ENCODE measurements around the gene MKS1. TPM values are rescaled to one million over a fixed set of nuclear protein-coding genes. Genes with fewer than 3 reads are reported as not detected.

The MKS1 gene
- total RNA-seq (2014; rRNA removed; shearing (Covaris generic)) = 13.6 and 15.2 TPM in 2 replicates

DNA sequence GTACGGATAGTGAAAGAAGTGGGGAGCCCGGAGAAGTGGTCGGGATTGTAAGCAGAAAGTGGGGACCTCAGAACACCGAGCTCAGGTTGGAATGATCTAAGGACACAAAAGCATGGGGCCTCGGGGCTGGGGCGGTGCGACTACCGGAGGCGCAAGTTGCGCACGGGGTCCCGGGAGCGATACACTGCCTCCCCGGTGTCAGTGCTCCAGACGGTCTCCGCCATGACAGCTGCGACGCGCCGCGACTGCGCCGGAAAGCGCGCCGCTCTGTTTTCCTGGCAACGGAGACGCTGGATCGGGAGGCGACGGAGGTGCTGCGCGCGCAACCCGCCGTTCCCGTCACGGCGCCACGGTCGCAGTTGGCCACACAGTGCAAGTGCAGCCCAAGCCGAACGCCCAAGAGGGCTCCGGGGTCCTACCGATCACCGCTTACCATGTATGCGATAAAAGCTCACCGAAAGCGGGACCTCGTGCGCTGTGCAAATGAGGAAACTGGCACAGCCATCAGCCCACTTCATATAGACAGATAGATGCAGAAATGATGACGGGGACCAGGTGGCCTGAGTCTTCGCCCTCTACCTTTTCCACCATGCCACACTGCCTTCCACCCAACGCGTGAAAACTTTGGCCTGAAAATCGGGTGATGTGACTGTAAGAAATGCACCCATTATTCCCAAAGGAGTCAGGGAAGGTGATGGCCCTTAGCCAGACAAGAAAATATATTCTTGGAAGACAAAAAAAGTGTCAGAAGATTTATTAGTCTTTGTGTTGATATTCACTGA, at the start of gene MKS1:
MKS1 (minus strand) TSS at position 249 of the 782 bp plus-strand sequence; CDS start at position 224, 25 bp downstream.

DNA sequence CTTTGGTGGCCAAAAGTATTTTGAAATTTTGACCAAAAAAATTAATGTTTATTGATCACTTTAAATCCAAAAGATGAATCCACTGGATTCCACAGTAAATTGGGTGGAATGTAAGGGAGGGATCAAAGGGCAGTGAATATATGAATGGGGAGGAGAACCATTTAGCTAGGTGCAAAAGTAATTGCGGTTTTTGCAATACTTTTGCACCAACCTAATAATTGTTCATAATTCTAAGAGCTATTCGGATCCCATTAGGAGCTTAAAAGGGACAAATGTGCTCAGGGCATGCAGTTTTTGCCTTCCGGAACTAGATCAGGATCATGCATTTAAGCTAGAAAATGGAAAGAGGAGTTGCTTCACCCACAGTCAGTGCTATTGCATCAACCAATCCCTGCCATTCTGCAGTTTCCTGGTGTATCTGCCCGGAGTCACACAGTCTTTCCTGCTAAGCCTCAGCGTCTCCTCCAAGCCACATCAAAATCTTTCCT, 19.1 kb upstream of the MKS1 start, which contains the start of gene LPO:
LPO (plus strand) TSS at position 438 of the 488 bp plus-strand sequence. CDS start 4,396 bp downstream, outside the sequence.

DNA sequence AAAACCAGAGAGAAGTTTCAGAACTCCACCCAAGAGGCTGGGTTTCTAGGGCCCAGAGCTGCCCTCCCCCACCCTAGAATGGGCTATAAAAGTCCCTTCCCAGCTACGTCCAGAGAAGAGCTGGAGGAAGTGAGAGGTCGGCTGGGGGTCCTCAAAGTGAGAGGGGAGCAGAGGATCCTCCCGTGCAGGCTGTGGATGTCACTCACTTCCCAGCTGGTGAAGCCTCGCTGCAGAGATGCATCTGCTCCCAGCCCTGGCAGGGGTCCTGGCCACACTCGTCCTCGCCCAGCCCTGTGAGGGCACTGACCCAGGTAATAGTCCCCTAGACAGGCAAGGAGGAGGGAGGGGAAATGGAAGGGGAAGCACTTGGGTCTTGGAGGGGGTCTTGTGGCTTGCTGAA, 26.4 kb downstream of the MKS1 start, which contains the start of gene EPX:
EPX (plus strand) TSS at position 115 of the 400 bp plus-strand sequence; CDS start at position 236, 121 bp downstream.

DNA sequence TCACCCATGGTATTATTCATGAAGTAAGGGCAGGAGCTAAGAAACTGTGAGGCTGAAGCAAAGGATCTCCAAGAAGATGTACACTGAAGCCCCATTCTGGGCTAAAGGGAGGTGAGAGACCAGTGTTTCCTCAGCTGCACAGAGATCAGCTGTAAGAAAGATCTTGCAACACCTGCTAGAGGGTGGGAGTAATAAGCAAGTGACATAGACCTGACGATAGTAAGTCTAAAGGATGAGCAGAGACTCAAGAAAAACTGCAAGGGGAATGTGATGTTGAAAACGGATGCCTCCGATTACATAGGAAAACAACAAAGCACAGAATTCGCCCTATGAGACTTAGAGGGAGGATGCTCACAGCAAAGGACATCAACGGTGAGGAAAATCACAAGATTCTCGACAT, 52.4 kb downstream of the MKS1 start, which contains the start of gene OR4D2:
OR4D2 (plus strand) TSS at position 301 of the 400 bp plus-strand sequence. CDS start 2,674 bp downstream, outside the sequence.

Other genes with a start within 250 kb of the MKS1 start
- 51.5 and 52.5 TPM in 2 replicates for gene VEZF1, start 231.0 kb downstream of the MKS1 start, total RNA-seq (2014; rRNA removed; shearing (Covaris generic))
- 311 and 374 TPM in 2 replicates for gene SRSF1, start 212.0 kb downstream of the MKS1 start, total RNA-seq (2014; rRNA removed; shearing (Covaris generic))
- gene DYNLL2, start 135.8 kb downstream of the MKS1 start, total RNA-seq (2014; rRNA removed; shearing (Covaris generic)) = 11.8 and 13.4 TPM in 2 replicates
- gene OR4D1, start 70.9 kb downstream of the MKS1 start, total RNA-seq (2014; rRNA removed; shearing (Covaris generic)) = not detected in 2 replicates
- not detected in 2 replicates for gene OR4D2, start 52.3 kb downstream of the MKS1 start, total RNA-seq (2014; rRNA removed; shearing (Covaris generic))
- not detected in 2 replicates for gene EPX, start 26.5 kb downstream of the MKS1 start, total RNA-seq (2014; rRNA removed; shearing (Covaris generic))
- not detected in 2 replicates for gene LPO, start 19.3 kb upstream of the MKS1 start, total RNA-seq (2014; rRNA removed; shearing (Covaris generic))
- gene MPO, start 61.7 kb upstream of the MKS1 start, total RNA-seq (2014; rRNA removed; shearing (Covaris generic)) = not detected in 2 replicates
- gene TSPOAP1, start 109.5 kb upstream of the MKS1 start, total RNA-seq (2014; rRNA removed; shearing (Covaris generic)) = not detected in 2 replicates
- 67.4 and 69.6 TPM in 2 replicates for gene SUPT4H1, start 132.9 kb upstream of the MKS1 start, total RNA-seq (2014; rRNA removed; shearing (Covaris generic))
- 0.11 TPM in 1 of 2 replicates, not detected in the other for gene RNF43, start 198.3 kb upstream of the MKS1 start, total RNA-seq (2014; rRNA removed; shearing (Covaris generic))

Data from A375 (cell line).